Esophagus muscularis mucosa (tissue), 3 donors: ENCODE measurements around the gene AKAP6.

Source experiments
- CTCF ChIP-seq, 3 experiments: fragments of 200-600 bp in 2 of 3; fragments of 450-650 bp in 1 of 3; sonication (generic) in 2 of 3; IDR thresholded peaks; one replicate each; pipeline ENCODE4 v1.5.1; 2017 to 2019; ENCODE audit warnings: antibody characterized with exemption in 3 of 3, mild to moderate bottlenecking in 2 of 3, moderate library complexity in 1 of 3
- POLR2A ChIP-seq: fragments of 450-650 bp; IDR thresholded peaks from one replicate; pipeline ENCODE4 v1.6.1; 2017; ENCODE audit warnings: antibody characterized with exemption, moderate library complexity, mild to moderate bottlenecking, low read depth
- POLR2AphosphoS5 ChIP-seq, 2 donors: sonication (generic); formaldehyde crosslinking; IDR thresholded peaks; one replicate each; pipeline ENCODE4 v1.6.1; 2017; ENCODE audit warnings: antibody characterized with exemption in 2 of 2

- TF ChIP-seq CTCF (IDR thresholded peaks at IDR 0.05) (no peak), POLR2AphosphoS5 (IDR thresholded peaks at IDR 0.05) (no peak), POLR2A (no peak)
Measured at GRCh38 chr14:32681598-32681997, 352.5 kb downstream of the AKAP6 start.
